ENCODE data around the gene CACNG3. TPM values are rescaled to one million over a fixed set of nuclear protein-coding genes. Genes with fewer than 3 reads are reported as not detected.

The CACNG3 gene
- total RNA-seq, 1 donor from 2014 or later: not detected

DNA sequence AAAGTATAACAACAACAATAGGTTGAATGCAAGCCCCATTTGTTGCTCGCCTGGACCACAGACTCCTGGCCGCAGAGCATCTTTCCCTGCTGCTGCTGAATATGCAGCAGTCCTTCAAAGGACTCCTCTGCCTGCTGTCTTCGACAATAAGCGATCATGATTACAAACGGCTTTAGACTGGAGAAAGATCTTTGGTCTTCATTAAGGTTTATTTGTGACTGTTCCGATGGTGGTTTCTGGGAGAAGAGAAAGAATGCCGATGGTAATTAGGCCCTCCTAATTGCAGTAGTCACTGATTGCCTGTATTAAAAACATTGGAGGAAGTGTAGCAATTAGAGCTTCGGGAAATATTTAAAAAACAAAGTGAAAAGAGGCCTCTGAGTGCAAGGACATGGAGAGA is 138.2 kb downstream of the CACNG3 start:
- no peak for DNase-seq (ENCODE audit: low read depth, low spot score)
- Mint-ChIP-seq H3K27ac (ENCODE audit: unreplicated experiment) (no peak overlapping the region), H3K4me1 (no peaks in the 10 kb centered on the region), H3K36me3 (ENCODE audit: low read depth) (no peaks in the 10 kb centered on the region), H3K4me3 (no peak overlapping the region), H3K27me3 (ENCODE audit: low read depth) (peaks cover 27% of the 10 kb centered on the region), H3K9me3 (peaks cover 4% of the 10 kb centered on the region)
- no peak for TF ChIP-seq CTCF (conservative IDR thresholded peaks at IDR 0.05)

DNA sequence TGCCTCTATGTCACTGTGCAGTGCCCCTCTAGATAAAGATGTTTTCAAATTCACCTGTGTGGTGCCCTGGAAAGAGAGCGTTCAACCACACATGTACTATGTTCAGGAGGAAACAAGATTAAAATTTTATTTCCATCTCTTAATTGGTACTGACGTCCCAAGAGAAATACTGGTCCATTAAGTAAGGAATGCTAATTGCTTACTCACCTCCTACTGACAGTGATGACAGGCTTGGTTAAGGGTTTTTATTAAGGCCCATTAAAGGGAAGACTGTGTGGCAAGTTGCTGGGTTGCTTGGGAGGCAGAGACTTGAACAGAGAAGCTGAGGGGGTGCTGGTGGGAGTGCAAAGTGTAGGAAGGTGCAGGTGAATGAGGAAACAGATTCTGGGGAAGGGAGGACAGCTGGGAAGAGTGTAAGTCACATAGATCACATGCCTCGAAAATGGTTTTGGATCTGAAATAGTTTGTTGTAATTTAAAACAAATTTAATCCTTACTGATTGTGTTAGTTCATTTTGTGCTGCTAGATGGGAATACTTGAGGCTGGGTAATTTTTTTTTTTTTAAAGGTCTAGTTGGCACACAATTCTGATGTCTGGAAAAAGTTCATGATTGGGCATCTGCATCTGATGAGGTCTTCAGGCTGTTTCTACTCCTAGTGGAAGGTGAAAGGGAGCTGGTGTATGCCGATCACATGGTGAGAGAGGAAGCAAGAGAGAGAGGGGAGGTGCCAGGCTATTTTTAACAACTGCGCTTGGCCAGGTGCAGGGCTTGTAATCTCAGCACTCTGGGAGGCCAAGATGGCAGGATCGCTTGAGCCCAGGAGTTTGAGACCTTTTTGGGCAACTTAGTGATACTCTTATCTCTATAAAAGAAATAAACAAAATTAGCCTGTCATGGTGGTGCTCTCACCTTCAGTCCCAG is 140.5 kb downstream of the CACNG3 start:
- no peak for DNase-seq (ENCODE audit: low read depth, low spot score)

GRCh38 chr16:24409045-24409444 is 152.9 kb downstream of the CACNG3 start:
- Mint-ChIP-seq H3K27ac (ENCODE audit: unreplicated experiment) (no peak overlapping the region), H3K27me3 (ENCODE audit: low read depth) (peaks cover 3% of the 10 kb centered on the region), H3K36me3 (ENCODE audit: low read depth) (no peaks in the 10 kb centered on the region), H3K4me3 (no peak overlapping the region), H3K9me3 (peaks cover 3% of the 10 kb centered on the region), H3K4me1 (no peaks in the 10 kb centered on the region)
- DNase-seq (ENCODE audit: low read depth, low spot score): no peak
- TF ChIP-seq CTCF (conservative IDR thresholded peaks at IDR 0.05): peak; percentile 19

More for the DNA sequence above, 140.5 kb downstream of the CACNG3 start:
- no peak for TF ChIP-seq CTCF (conservative IDR thresholded peaks at IDR 0.05)
- no peaks in the 10 kb centered on the region for H3K36me3 Mint-ChIP-seq (ENCODE audit: low read depth)
- H3K4me1 Mint-ChIP-seq: no peaks in the 10 kb centered on the region
- no peak overlapping the region for H3K4me3 Mint-ChIP-seq
- peaks cover 9% of the 10 kb centered on the region for H3K9me3 Mint-ChIP-seq
- H3K27me3 Mint-ChIP-seq (ENCODE audit: low read depth): peaks cover 41% of the 10 kb centered on the region
- H3K27ac Mint-ChIP-seq (ENCODE audit: unreplicated experiment): no peak overlapping the region

Measured in neural crest cell (in vitro differentiated cells).